ENCODE measurements around the gene NT5C2.
"Not testable (repeated sequence)": the region's sequence is repeated elsewhere in the genome, so short reads cannot be mapped to it uniquely, and the experiment has no call there.

- not testable (repeated sequence) for TF ChIP-seq CTCF, POLR2A (IDR thresholded peaks at IDR 0.05)
Measured at GRCh38 chr10:103210262-103210661, 17.2 kb upstream of the NT5C2 start.

Data from testis (tissue), 2 donors.